SJSA1 (cell line): ENCODE results near the gene PVR. TPM values are rescaled to one million over a fixed set of nuclear protein-coding genes. Genes with fewer than 3 reads are reported as not detected.
"Not testable (repeated sequence)": the region's sequence is repeated elsewhere in the genome, so short reads cannot be mapped to it uniquely, and the experiment has no call there.

Experiments
- DNase-seq, 2 experiments: peaks; one replicate each; pipeline ENCODE4 v3.0.0-alpha.2; 2015 to 2020; ENCODE audit warnings: low spot score in 2 of 2, low read depth in 1 of 2
- H3K27ac ChIP-seq: fragments of 250-450 bp; sonication (Bioruptor Pico); 2 replicates; pipeline ENCODE4 v1.5.1; 2020; ENCODE audit warnings: mild to moderate bottlenecking, moderate library complexity
- H3K27me3 ChIP-seq: fragments of 250-450 bp; sonication (Bioruptor Pico); replicated peaks from 2 replicates; pipeline ENCODE4 v1.5.1; 2020; ENCODE audit warnings: mild to moderate bottlenecking, moderate library complexity
- H3K36me3 ChIP-seq: fragments of 250-450 bp; sonication (Bioruptor Pico); 2 replicates; pipeline ENCODE4 v1.5.1; 2020; ENCODE audit warnings: mild to moderate bottlenecking
- H3K4me1 ChIP-seq: fragments of 250-450 bp; sonication (Bioruptor Pico); replicated peaks from 2 replicates; pipeline ENCODE4 v1.6.1; 2021; ENCODE audit warnings: mild to moderate bottlenecking
- H3K4me3 ChIP-seq: fragments of 250-450 bp; sonication (Bioruptor Pico); 2 replicates; pipeline ENCODE4 v1.5.1; 2020; ENCODE audit warnings: mild to moderate bottlenecking
- H3K9me3 ChIP-seq: fragments of 250-450 bp; sonication (Bioruptor Pico); replicated peaks from 2 replicates; pipeline ENCODE4 v1.5.1; 2020; ENCODE audit warnings: mild to moderate bottlenecking
- total RNA-seq: library from RNA; depleted of rRNA; stranded (reverse); fragments of >200 nt; shearing (Covaris generic); gene quantifications from 2 replicates; pipeline ENCODE4 v1.2.3, GENCODE V29; 2014; rRNA removed

PVR gene
- total RNA-seq, 1 experiment from 2014 or later: 182 TPM

- H3K4me1 ChIP-seq, H3K27ac ChIP-seq, H3K4me3 ChIP-seq, H3K9me3 ChIP-seq, H3K27me3 ChIP-seq, DNase-seq, H3K36me3 ChIP-seq: not testable (repeated sequence)
Observed at GRCh38 chr19:44709434-44710266, 65.9 kb downstream of the PVR start.

DNA sequence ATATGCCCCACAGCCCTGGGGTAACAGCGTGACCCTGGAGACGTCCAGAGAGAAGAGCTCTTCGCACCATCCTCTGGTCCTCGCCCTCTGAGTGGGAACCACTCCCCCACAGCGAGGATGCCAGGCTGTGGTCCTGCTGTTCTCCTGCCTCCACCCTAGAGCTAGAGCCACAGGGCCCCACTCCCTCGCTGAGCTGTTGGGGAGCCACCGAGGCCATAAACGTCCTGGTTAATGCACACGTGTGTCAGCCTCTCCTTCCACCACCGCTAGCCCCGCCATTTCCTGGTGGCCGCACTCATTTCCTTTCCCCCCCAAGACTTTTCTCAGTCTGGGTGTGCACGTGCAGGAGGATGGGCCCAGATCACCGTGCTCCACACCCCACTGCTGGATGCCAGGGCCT lies 66.8 kb downstream of the PVR start:
- H3K36me3 ChIP-seq: no peaks in the 10 kb centered on the region
- no peak overlapping the region for H3K4me3 ChIP-seq
- peaks cover 5% of the 10 kb centered on the region; the same call in 1 of the 2 replicates for H3K9me3 ChIP-seq
- no peaks in the 10 kb centered on the region for H3K4me1 ChIP-seq
- no peak for DNase-seq
- H3K27ac ChIP-seq: no peak overlapping the region
- H3K27me3 ChIP-seq: no peaks in the 10 kb centered on the region

DNA sequence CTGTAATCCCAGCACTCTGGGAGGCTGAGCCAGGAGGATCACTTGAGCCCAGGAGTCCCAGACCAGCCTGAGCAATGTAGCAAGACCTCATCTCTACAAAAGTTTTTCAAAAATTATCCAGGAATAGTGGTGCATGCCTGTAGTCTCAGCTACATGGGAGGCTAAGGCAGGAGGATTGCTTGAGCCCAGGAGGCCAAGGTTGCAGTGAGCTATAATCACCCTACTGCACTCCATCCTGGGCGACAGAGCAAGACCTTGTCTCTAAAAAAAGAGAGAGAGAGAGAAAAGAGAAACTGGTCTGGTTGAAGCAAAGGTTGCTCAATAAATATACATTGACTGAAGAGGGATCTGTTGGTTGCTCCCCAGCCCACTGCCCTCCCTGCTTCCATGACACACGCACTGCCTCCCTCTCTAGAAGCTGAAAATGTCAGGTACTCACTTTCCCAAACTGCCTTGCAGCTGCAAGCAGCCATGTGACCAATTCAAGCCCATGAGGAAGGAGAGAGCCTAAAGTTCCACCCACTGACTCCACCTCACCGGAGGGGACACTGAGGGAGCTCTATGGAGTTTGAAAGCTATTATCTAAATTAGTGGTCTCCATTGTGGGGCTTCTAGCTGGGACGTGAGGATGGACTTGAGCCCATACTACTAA lies 69.3 kb downstream of the PVR start:
- peaks cover 5% of the 10 kb centered on the region; the same call in 1 of the 2 replicates for H3K9me3 ChIP-seq
- no peak overlapping the region for H3K4me3 ChIP-seq
- no peaks in the 10 kb centered on the region for H3K27me3 ChIP-seq
- H3K27ac ChIP-seq: no peak overlapping the region
- no peak for DNase-seq
- H3K36me3 ChIP-seq: no peaks in the 10 kb centered on the region
- H3K4me1 ChIP-seq: peaks cover under 1% of the 10 kb centered on the region

Other genes starting within 250 kb of the PVR start
- gene ZNF285, start 242.3 kb upstream of the PVR start, total RNA-seq: 3.7 and 4.1 TPM in 2 replicates
- gene ZNF229, start 195.4 kb upstream of the PVR start, total RNA-seq: 2.4 and 13.4 TPM in 2 replicates
- gene ZNF180, start 143.4 kb upstream of the PVR start, total RNA-seq: 16.4 and 17.7 TPM in 2 replicates
- gene CEACAM20, start 114.2 kb upstream of the PVR start, total RNA-seq: 0.08 TPM in 1 of 2 replicates, not detected in the other
- 0.37 TPM in 1 of 2 replicates, not detected in the other for gene IGSF23, start 30.3 kb upstream of the PVR start, total RNA-seq
- 0.06 and 1.6 TPM in 2 replicates for gene CEACAM19, start 27.6 kb downstream of the PVR start, total RNA-seq
- gene CEACAM16, start 55.2 kb downstream of the PVR start, total RNA-seq: not detected in 2 replicates
- gene BCL3, start 104.8 kb downstream of the PVR start, total RNA-seq: 3.9 and 12.3 TPM in 2 replicates
- not detected in 2 replicates for gene CBLC, start 134.0 kb downstream of the PVR start, total RNA-seq
- 95.1 and 116 TPM in 2 replicates for gene BCAM, start 165.2 kb downstream of the PVR start, total RNA-seq
- gene NECTIN2, start 202.4 kb downstream of the PVR start, total RNA-seq: 246 and 273 TPM in 2 replicates
- 193 and 222 TPM in 2 replicates for gene TOMM40, start 247.3 kb downstream of the PVR start, total RNA-seq